HUES48 (cell line): Measurements from ENCODE around the gene TFE3.
"Not testable (repeated sequence)": the region's sequence is repeated elsewhere in the genome, so short reads cannot be mapped to it uniquely, and the experiment has no call there.

Experiments used
- H3K27ac ChIP-seq: one replicate; pipeline ENCODE4 v1.7.0; 2013; ENCODE audit warnings: low read depth, low read length, inconsistent platforms
- H3K27me3 ChIP-seq: 2 replicates; pipeline ENCODE4 v1.6.1; 2013; ENCODE audit warnings: mild to moderate bottlenecking, low read length; ENCODE audit not compliant: control insufficient read depth, insufficient read depth
- H3K36me3 ChIP-seq: 2 replicates; pipeline ENCODE4 v1.6.1; 2013; ENCODE audit warnings: low read length; ENCODE audit not compliant: control insufficient read depth, insufficient read depth
- H3K4me1 ChIP-seq: 2 replicates; pipeline ENCODE4 v1.6.1; 2013; ENCODE audit warnings: mild to moderate bottlenecking, low read length; ENCODE audit not compliant: control insufficient read depth, insufficient read depth
- H3K4me3 ChIP-seq: 2 replicates; pipeline ENCODE4 v1.5.1; 2013; ENCODE audit warnings: mild to moderate bottlenecking, low read depth, low read length
- H3K9ac ChIP-seq: 2 replicates; pipeline ENCODE4 v1.6.1; 2013; ENCODE audit warnings: mild to moderate bottlenecking, low read depth, low read length, moderate library complexity
- H3K9me3 ChIP-seq: 2 replicates; pipeline ENCODE4 v1.6.1; 2013; ENCODE audit warnings: low read length; ENCODE audit not compliant: control insufficient read depth, insufficient read depth

The TFE3 gene

DNA sequence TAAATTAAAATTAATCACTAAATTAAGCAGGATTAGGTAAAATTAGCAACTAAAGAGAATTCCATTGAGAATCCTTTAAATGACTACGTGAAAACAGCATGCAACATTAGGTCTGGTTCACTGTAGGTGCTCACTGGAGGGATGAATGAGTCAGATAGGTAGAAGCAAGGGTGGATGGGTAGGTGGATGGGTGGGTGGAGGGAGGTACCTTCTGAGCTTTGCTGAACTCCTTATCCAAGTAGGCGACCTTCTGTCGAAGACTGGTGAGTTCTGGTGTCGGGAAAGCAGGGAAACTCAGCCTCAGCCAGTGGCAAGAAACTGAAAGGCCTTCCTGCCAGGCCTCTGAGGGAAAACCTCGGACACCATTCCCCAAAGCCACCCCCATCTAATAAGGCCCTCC, 44.1 kb downstream of the TFE3 start:
- H3K4me3 ChIP-seq = no peak overlapping the region
- H3K36me3 ChIP-seq = peaks cover 47% of the 10 kb centered on the region
- H3K9ac ChIP-seq = no peak overlapping the region
- no peaks in the 10 kb centered on the region for H3K4me1 ChIP-seq
- H3K9me3 ChIP-seq = peaks cover 31% of the 10 kb centered on the region
- H3K27ac ChIP-seq = no peak overlapping the region
- H3K27me3 ChIP-seq = no peaks in the 10 kb centered on the region

DNA sequence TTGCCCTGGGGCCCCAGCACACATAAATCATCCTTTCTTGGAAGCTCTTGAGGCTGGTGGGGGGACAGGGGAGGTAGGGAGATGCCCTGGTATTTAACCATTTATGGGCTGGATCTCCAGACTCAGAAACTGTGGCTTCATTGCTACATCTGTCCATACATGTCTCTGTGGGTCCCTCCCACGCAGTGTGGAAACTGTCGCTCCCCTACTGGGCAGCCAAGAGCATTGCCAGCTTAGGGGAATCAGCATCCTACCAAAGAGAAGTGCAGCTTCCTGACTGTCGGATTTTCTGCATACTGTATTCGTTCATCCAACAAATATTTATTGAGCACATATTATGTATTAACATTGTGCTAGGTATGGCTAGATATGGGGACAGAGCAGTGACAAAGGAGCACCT, 44.8 kb downstream of the TFE3 start:
- Histone ChIP-seq H3K4me1 (no peaks in the 10 kb centered on the region), H3K27me3 (no peaks in the 10 kb centered on the region), H3K27ac (no peak overlapping the region), H3K4me3 (no peak overlapping the region), H3K36me3 (peaks cover 52% of the 10 kb centered on the region), H3K9me3 (peaks cover 31% of the 10 kb centered on the region), H3K9ac (no peak overlapping the region)

DNA sequence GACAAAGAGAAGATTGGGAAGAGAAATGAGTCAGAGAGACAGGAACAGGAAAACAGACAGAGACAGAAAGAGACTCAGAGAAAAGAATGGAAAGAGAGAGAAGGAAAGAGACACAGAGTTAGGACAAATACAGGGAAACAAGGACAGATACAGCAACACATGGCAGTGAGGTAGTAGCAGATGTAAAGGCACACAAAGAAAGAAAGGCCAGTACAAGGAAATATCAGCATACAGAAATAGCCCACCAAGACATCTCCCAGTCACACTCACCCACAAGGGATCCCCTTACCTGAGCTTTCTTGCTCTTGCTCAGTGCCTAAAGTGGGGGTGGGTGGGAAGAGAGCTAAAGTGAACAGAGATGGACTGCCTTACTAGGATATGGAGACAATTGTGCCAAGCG, 45.3 kb downstream of the TFE3 start:
- H3K4me3 ChIP-seq = no peak overlapping the region
- no peaks in the 10 kb centered on the region for H3K27me3 ChIP-seq
- no peak overlapping the region for H3K27ac ChIP-seq
- H3K9ac ChIP-seq = no peak overlapping the region
- H3K4me1 ChIP-seq = no peaks in the 10 kb centered on the region
- peaks cover 57% of the 10 kb centered on the region for H3K36me3 ChIP-seq
- H3K9me3 ChIP-seq = peaks cover 31% of the 10 kb centered on the region

DNA sequence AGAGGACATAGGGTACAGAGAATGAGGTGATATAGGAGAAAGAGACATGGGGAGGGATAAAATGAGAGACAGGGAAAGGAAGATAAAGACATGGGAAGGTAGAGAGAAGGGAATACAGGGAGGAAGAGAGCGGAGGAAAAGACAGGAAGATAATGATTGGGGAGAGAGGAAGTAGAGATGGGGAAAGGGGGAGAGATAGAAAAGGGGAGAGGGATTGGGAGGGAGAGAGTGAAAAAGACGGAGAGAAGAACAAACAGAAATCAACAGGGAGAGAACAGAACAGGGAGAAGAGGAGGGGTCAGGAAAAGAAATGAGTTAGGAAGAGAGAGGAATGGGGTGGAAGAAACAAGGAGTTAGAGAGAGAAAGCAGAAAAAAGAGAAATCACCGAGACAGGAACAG, 45.7 kb downstream of the TFE3 start:
- H3K4me3 ChIP-seq = no peak overlapping the region
- peaks cover 59% of the 10 kb centered on the region for H3K36me3 ChIP-seq
- no peaks in the 10 kb centered on the region for H3K27me3 ChIP-seq
- H3K9me3 ChIP-seq = peaks cover 31% of the 10 kb centered on the region
- no peak overlapping the region for H3K9ac ChIP-seq
- H3K27ac ChIP-seq = no peak overlapping the region
- H3K4me1 ChIP-seq = no peaks in the 10 kb centered on the region

DNA sequence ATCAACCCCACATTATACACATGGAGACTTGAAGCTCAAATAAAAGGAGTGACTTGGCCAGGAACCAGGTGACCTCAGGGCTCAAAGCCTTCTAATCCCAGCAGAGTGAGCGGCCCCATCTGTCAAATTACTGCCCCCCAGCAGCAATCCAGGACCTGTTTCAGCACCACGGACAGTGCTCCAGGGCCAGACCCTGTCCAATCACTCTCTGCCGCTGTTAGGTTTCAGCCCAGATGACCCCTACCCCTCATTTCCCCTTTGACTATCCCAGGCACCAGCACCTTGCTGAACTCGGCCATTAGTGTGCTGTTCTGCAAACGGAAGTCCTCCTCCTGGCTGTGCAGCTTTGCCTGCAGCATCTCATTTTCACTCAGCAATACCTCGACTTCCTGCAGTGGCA, 46.2 kb downstream of the TFE3 start:
- Histone ChIP-seq H3K9ac (no peak overlapping the region), H3K9me3 (peaks cover 31% of the 10 kb centered on the region), H3K36me3 (peaks cover 63% of the 10 kb centered on the region), H3K27ac (no peak overlapping the region), H3K27me3 (no peaks in the 10 kb centered on the region), H3K4me1 (no peaks in the 10 kb centered on the region), H3K4me3 (no peak overlapping the region)

DNA sequence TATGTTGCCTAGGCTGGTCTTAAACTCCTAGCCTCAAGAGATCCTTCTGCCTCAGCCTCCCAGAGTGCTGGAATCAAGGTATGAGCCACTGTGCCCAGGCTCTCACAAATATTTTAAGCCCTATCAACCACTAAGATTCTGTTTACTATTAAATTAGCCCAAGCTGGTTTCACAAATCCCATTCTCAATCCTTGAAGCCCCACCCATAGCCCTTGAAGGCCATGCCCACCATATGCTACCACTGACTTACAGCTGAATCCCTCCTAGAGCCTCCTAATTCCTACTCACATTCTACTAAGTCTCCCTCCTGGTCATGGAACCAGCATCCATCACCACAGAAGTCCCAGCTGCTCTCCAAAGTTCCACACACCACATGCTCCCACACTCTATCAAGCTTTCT, 50.8 kb downstream of the TFE3 start:
- Histone ChIP-seq H3K27ac (no peak overlapping the region), H3K9ac (no peak overlapping the region), H3K36me3 (peaks cover 77% of the 10 kb centered on the region), H3K9me3 (peaks cover 29% of the 10 kb centered on the region), H3K27me3 (no peaks in the 10 kb centered on the region), H3K4me3 (no peak overlapping the region), H3K4me1 (no peaks in the 10 kb centered on the region)

DNA sequence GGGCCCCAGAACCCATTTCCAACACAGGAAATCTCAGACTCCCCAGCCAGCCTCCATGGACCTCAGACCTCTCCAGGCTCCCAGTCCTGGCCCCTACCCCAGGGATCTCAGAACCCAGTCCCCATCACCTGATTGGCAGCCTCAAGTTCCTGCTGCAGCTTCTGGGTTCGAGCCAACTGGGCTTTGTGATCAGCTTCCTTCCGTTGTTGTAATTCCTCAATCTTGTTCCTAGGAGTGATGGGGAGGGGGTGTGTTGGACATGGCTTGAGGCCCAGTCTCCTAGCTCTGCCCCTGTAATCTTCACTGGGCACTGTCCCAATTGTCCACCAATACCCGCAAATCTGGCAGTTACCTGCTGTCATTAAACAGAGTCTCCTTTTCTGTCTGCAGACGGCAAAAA, 53.7 kb downstream of the TFE3 start:
- H3K4me1 ChIP-seq = no peaks in the 10 kb centered on the region
- H3K27ac ChIP-seq = no peak overlapping the region
- peaks cover 13% of the 10 kb centered on the region for H3K9me3 ChIP-seq
- no peak overlapping the region for H3K4me3 ChIP-seq
- peaks cover 63% of the 10 kb centered on the region for H3K36me3 ChIP-seq
- no peak overlapping the region for H3K9ac ChIP-seq
- no peaks in the 10 kb centered on the region for H3K27me3 ChIP-seq

DNA sequence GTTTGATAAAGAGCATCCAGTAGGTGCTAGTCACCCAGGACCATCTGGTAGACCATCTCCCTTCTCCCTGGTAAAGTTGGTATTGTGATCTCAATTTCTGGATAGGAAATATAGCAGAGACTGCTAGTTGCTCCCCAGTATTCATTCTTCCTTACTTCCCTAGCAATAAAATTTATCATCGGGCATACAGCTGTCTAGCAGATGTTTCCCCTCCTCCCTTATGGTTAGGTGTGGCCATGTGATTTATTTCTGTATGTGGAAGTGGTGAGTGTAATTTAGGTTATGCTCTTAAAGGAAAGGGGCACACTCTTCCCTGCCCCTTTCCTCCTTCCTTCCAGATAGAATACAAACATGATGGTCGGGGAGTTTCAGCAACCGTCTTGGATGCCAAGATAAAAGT, 59.3 kb downstream of the TFE3 start:
- Histone ChIP-seq H3K27me3 (no peaks in the 10 kb centered on the region), H3K9ac (no peak overlapping the region), H3K27ac (no peak overlapping the region), H3K36me3 (peaks cover 65% of the 10 kb centered on the region), H3K4me3 (no peak overlapping the region), H3K9me3 (peaks cover 23% of the 10 kb centered on the region), H3K4me1 (no peaks in the 10 kb centered on the region)

DNA sequence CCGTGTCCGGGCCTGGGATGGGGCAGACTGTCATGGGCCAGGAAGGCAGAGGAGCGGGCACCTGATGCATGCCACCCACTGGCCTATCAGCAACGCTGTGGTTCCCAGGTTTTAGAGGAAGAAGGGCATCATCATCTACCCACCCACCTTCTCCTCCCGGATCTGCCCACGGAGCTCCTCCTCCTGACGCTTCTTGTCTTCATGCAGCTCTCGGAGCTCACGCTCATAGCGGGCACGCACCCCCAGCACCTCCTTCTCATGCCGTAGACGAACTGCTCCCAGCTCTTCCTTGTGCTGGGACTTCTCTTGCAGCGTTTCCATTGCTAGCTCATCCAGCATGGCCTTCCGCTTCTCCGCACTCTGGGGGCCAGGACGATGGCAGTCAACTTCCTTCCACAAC, 60.1 kb downstream of the TFE3 start:
- Histone ChIP-seq H3K27me3 (no peaks in the 10 kb centered on the region), H3K4me1 (no peaks in the 10 kb centered on the region), H3K9ac (no peak overlapping the region), H3K36me3 (peaks cover 64% of the 10 kb centered on the region), H3K4me3 (no peak overlapping the region), H3K27ac (no peak overlapping the region), H3K9me3 (peaks cover 21% of the 10 kb centered on the region)

DNA sequence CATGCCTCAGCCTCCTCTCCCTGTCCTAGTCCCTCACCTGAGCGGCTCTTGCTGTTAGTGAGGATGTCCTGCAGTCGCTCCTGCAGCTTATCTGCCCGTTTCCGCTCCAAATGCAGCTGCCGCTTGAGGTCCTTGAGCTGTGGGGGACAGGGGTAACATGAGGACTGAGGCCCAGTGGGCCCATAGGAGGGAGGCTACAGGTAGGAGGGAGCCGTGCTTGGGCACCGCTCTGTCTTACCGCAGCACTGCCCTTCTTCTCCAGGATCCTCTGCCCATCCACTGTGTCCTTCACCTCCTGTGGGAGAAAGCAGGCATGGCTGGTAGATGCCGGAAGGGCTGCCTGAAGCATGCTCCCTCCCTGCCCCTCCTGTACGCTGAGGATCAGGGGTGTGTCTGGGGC, 62.0 kb downstream of the TFE3 start:
- Histone ChIP-seq H3K9ac (no peak overlapping the region), H3K9me3 (peaks cover 28% of the 10 kb centered on the region), H3K27me3 (no peaks in the 10 kb centered on the region), H3K27ac (no peak overlapping the region), H3K4me3 (no peak overlapping the region), H3K36me3 (peaks cover 72% of the 10 kb centered on the region), H3K4me1 (no peaks in the 10 kb centered on the region)

DNA sequence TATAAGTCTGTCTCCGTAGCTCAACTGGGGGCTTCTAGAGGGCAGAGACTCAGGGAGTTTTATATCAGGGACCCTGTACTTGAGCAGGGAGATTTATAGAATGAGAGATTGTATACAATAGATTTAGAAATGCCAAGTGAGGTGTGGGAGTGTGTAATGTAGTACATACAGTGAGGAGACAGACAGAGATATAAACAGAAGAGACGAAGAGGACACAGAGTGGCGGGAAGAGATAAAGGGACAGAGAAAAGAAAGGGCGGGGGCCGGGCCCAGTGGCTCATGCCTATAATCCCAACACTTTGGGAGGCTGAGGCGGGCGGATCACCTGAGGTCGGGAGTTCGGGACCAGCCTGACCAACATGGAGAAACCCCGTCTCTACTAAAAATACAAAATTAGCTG, 62.8 kb downstream of the TFE3 start:
- H3K9ac ChIP-seq, H3K4me3 ChIP-seq, H3K4me1 ChIP-seq, H3K27me3 ChIP-seq, H3K27ac ChIP-seq: not testable (repeated sequence)
- Histone ChIP-seq H3K36me3 (peaks cover 76% of the 10 kb centered on the region), H3K9me3 (peaks cover 35% of the 10 kb centered on the region)
